ENCODE results near the gene FOXL3. TPM values are rescaled to one million over a fixed set of nuclear protein-coding genes. Genes with fewer than 3 reads are reported as not detected.

Gene FOXL3
- total RNA-seq, 1 donor from 2014 or later, result not detected

- Mint-ChIP-seq H3K36me3 (ENCODE audit: low read depth) (peaks cover 4% of the 10 kb centered on the region), H3K27ac (ENCODE audit: unreplicated experiment) (no peak overlapping the region), H3K27me3 (ENCODE audit: low read depth) (no peaks in the 10 kb centered on the region), H3K4me1 (no peaks in the 10 kb centered on the region), H3K4me3 (no peak overlapping the region), H3K9me3 (no peaks in the 10 kb centered on the region)
- DNase-seq (ENCODE audit: low read depth, low spot score), result no peak
- no peak for TF ChIP-seq CTCF (conservative IDR thresholded peaks at IDR 0.05)
Observed at GRCh38 chr7:252981-253380, 37.0 kb upstream of the FOXL3 start.

GRCh38 chr7:253581-254336, 36.2 kb upstream of the FOXL3 start:
- Mint-ChIP-seq H3K36me3 (ENCODE audit: low read depth) (peaks cover 4% of the 10 kb centered on the region), H3K4me3 (no peak overlapping the region), H3K4me1 (no peaks in the 10 kb centered on the region), H3K27ac (ENCODE audit: unreplicated experiment) (no peak overlapping the region), H3K27me3 (ENCODE audit: low read depth) (no peaks in the 10 kb centered on the region), H3K9me3 (no peaks in the 10 kb centered on the region)
- no peak for DNase-seq (ENCODE audit: low read depth, low spot score)
- no peak for TF ChIP-seq CTCF (conservative IDR thresholded peaks at IDR 0.05)

- Mint-ChIP-seq H3K27me3 (ENCODE audit: low read depth) (no peaks in the 10 kb centered on the region), H3K36me3 (ENCODE audit: low read depth) (peaks cover 8% of the 10 kb centered on the region), H3K9me3 (no peaks in the 10 kb centered on the region), H3K4me3 (no peak overlapping the region), H3K4me1 (no peaks in the 10 kb centered on the region), H3K27ac (ENCODE audit: unreplicated experiment) (no peak overlapping the region)
- no peak for TF ChIP-seq CTCF (conservative IDR thresholded peaks at IDR 0.05)
- no peak for DNase-seq (ENCODE audit: low read depth, low spot score)
Observed at GRCh38 chr7:254337-255037, 35.5 kb upstream of the FOXL3 start.

GRCh38 chr7:255038-255435, 34.9 kb upstream of the FOXL3 start:
- H3K4me1 Mint-ChIP-seq, result no peaks in the 10 kb centered on the region
- H3K27ac Mint-ChIP-seq (ENCODE audit: unreplicated experiment), result no peak overlapping the region
- no peak overlapping the region for H3K4me3 Mint-ChIP-seq
- no peaks in the 10 kb centered on the region for H3K9me3 Mint-ChIP-seq
- no peak for DNase-seq (ENCODE audit: low read depth, low spot score)
- no peaks in the 10 kb centered on the region for H3K27me3 Mint-ChIP-seq (ENCODE audit: low read depth)
- H3K36me3 Mint-ChIP-seq (ENCODE audit: low read depth), result peaks cover 8% of the 10 kb centered on the region
- TF ChIP-seq CTCF (conservative IDR thresholded peaks at IDR 0.05), result no peak

GRCh38 chr7:255721-256361, 34.1 kb upstream of the FOXL3 start:
- TF ChIP-seq CTCF (conservative IDR thresholded peaks at IDR 0.05), result no peak
- H3K27me3 Mint-ChIP-seq (ENCODE audit: low read depth), result no peaks in the 10 kb centered on the region
- H3K4me1 Mint-ChIP-seq, result no peaks in the 10 kb centered on the region
- no peak overlapping the region for H3K27ac Mint-ChIP-seq (ENCODE audit: unreplicated experiment)
- DNase-seq (ENCODE audit: low read depth, low spot score), result no peak
- H3K4me3 Mint-ChIP-seq, result no peak overlapping the region
- no peaks in the 10 kb centered on the region for H3K9me3 Mint-ChIP-seq
- H3K36me3 Mint-ChIP-seq (ENCODE audit: low read depth), result peaks cover 8% of the 10 kb centered on the region

All from neural crest cell (in vitro differentiated cells).